ENCODE results near the gene ZC2HC1B. TPM values are rescaled to one million over a fixed set of nuclear protein-coding genes. Genes with fewer than 3 reads are reported as not detected.

The ZC2HC1B gene
- polyA plus RNA-seq, 1 donor = not detected

- peaks cover 3% of the 10 kb centered on the region for H3K4me1 ChIP-seq (ENCODE audit: control insufficient read depth, insufficient read depth, low read length)
- no peak overlapping the region for H3K27ac ChIP-seq (ENCODE audit: low read length)
- DNase-seq = no peak
- 90% methylated on average over 3 of the region's 6 CpGs for WGBS (ENCODE audit: insufficient coverage, low lambda C conversion rate)
- no peak overlapping the region for H3K4me3 ChIP-seq (ENCODE audit: low read length)
- H3K27me3 ChIP-seq (ENCODE audit: control insufficient read depth, insufficient read depth, low read length) = no peaks in the 10 kb centered on the region
- H3K9me3 ChIP-seq (ENCODE audit: control insufficient read depth, low read depth, low read length) = no peaks in the 10 kb centered on the region
- H3K36me3 ChIP-seq (ENCODE audit: control insufficient read depth, insufficient read depth, low read length) = peaks cover 16% of the 10 kb centered on the region
Measured at GRCh38 chr6:143970456-143971218, 106.4 kb downstream of the ZC2HC1B start.

GRCh38 chr6:143971482-143972205, 107.4 kb downstream of the ZC2HC1B start:
- Histone ChIP-seq H3K27me3 (ENCODE audit: control insufficient read depth, insufficient read depth, low read length) (no peaks in the 10 kb centered on the region), H3K9me3 (ENCODE audit: control insufficient read depth, low read depth, low read length) (no peaks in the 10 kb centered on the region), H3K27ac (ENCODE audit: low read length) (no peak overlapping the region), H3K36me3 (ENCODE audit: control insufficient read depth, insufficient read depth, low read length) (peaks cover 12% of the 10 kb centered on the region), H3K4me3 (ENCODE audit: low read length) (no peak overlapping the region), H3K4me1 (ENCODE audit: control insufficient read depth, insufficient read depth, low read length) (peaks cover 3% of the 10 kb centered on the region)
- no peak for DNase-seq
- 86% methylated on average over 2 of the region's 4 CpGs for WGBS (ENCODE audit: insufficient coverage, low lambda C conversion rate)

- no peak for DNase-seq
- no peak overlapping the region for H3K4me3 ChIP-seq (ENCODE audit: low read length)
Measured at GRCh38 chr6:143973097-143973966, 109.1 kb downstream of the ZC2HC1B start.

GRCh38 chr6:143974089-143974488, 109.8 kb downstream of the ZC2HC1B start:
- Histone ChIP-seq H3K4me3 (ENCODE audit: low read length) (no peak overlapping the region), H3K27ac (ENCODE audit: low read length) (no peak overlapping the region), H3K4me1 (ENCODE audit: control insufficient read depth, insufficient read depth, low read length) (peaks cover 3% of the 10 kb centered on the region), H3K9me3 (ENCODE audit: control insufficient read depth, low read depth, low read length) (no peaks in the 10 kb centered on the region), H3K27me3 (ENCODE audit: control insufficient read depth, insufficient read depth, low read length) (no peaks in the 10 kb centered on the region), H3K36me3 (ENCODE audit: control insufficient read depth, insufficient read depth, low read length) (no peaks in the 10 kb centered on the region)
- no peak for DNase-seq
- 100% methylated on average over 1 of the region's 8 CpGs for WGBS (ENCODE audit: insufficient coverage, low lambda C conversion rate)

More at GRCh38 chr6:143973097-143973966, 109.1 kb downstream of the ZC2HC1B start:
- Histone ChIP-seq H3K4me1 (ENCODE audit: control insufficient read depth, insufficient read depth, low read length) (peaks cover 3% of the 10 kb centered on the region), H3K27me3 (ENCODE audit: control insufficient read depth, insufficient read depth, low read length) (no peaks in the 10 kb centered on the region), H3K27ac (ENCODE audit: low read length) (no peak overlapping the region), H3K9me3 (ENCODE audit: control insufficient read depth, low read depth, low read length) (no peaks in the 10 kb centered on the region), H3K36me3 (ENCODE audit: control insufficient read depth, insufficient read depth, low read length) (peaks cover 6% of the 10 kb centered on the region)
- 50% methylated on average over 2 of the region's 13 CpGs for WGBS (ENCODE audit: insufficient coverage, low lambda C conversion rate)

GRCh38 chr6:143976806-143977349, 112.6 kb downstream of the ZC2HC1B start:
- DNase-seq = no peak
- Histone ChIP-seq H3K4me1 (ENCODE audit: control insufficient read depth, insufficient read depth, low read length) (peaks cover 3% of the 10 kb centered on the region), H3K9me3 (ENCODE audit: control insufficient read depth, low read depth, low read length) (peaks cover 3% of the 10 kb centered on the region), H3K36me3 (ENCODE audit: control insufficient read depth, insufficient read depth, low read length) (no peaks in the 10 kb centered on the region), H3K27ac (ENCODE audit: low read length) (no peak overlapping the region), H3K27me3 (ENCODE audit: control insufficient read depth, insufficient read depth, low read length) (no peaks in the 10 kb centered on the region), H3K4me3 (ENCODE audit: low read length) (no peak overlapping the region)
- 100% methylated on average over 1 of the region's 3 CpGs for WGBS (ENCODE audit: insufficient coverage, low lambda C conversion rate)

- WGBS (ENCODE audit: insufficient coverage, low lambda C conversion rate) = no CpG with 5 or more reads among the region's 1 CpG
- Histone ChIP-seq H3K27ac (ENCODE audit: low read length) (no peak overlapping the region), H3K36me3 (ENCODE audit: control insufficient read depth, insufficient read depth, low read length) (no peaks in the 10 kb centered on the region)
Measured at GRCh38 chr6:143980921-143981320, 116.6 kb downstream of the ZC2HC1B start.

GRCh38 chr6:143982968-143983367, 118.7 kb downstream of the ZC2HC1B start:
- DNase-seq = no peak
- peaks cover 3% of the 10 kb centered on the region for H3K9me3 ChIP-seq (ENCODE audit: control insufficient read depth, low read depth, low read length)
- WGBS (ENCODE audit: insufficient coverage, low lambda C conversion rate) = 90% methylated on average over 2 of the region's 2 CpGs
- no peaks in the 10 kb centered on the region for H3K36me3 ChIP-seq (ENCODE audit: control insufficient read depth, insufficient read depth, low read length)
- H3K27ac ChIP-seq (ENCODE audit: low read length) = no peak overlapping the region
- no peaks in the 10 kb centered on the region for H3K27me3 ChIP-seq (ENCODE audit: control insufficient read depth, insufficient read depth, low read length)
- no peak overlapping the region for H3K4me3 ChIP-seq (ENCODE audit: low read length)
- H3K4me1 ChIP-seq (ENCODE audit: control insufficient read depth, insufficient read depth, low read length) = peaks cover 7% of the 10 kb centered on the region

More at GRCh38 chr6:143980921-143981320, 116.6 kb downstream of the ZC2HC1B start:
- Histone ChIP-seq H3K4me3 (ENCODE audit: low read length) (no peak overlapping the region), H3K9me3 (ENCODE audit: control insufficient read depth, low read depth, low read length) (peaks cover 3% of the 10 kb centered on the region), H3K27me3 (ENCODE audit: control insufficient read depth, insufficient read depth, low read length) (no peaks in the 10 kb centered on the region), H3K4me1 (ENCODE audit: control insufficient read depth, insufficient read depth, low read length) (peaks cover 7% of the 10 kb centered on the region)
- DNase-seq = no peak

GRCh38 chr6:143984666-143985065, 120.4 kb downstream of the ZC2HC1B start:
- peak in 1 of 2 donors; percentile 63 for DNase-seq
- WGBS (ENCODE audit: insufficient coverage, low lambda C conversion rate) = 100% methylated on average over 1 of the region's 2 CpGs
- H3K9me3 ChIP-seq (ENCODE audit: control insufficient read depth, low read depth, low read length) = peaks cover 3% of the 10 kb centered on the region

GRCh38 chr6:143986463-143987065, 122.3 kb downstream of the ZC2HC1B start:
- Histone ChIP-seq H3K4me1 (ENCODE audit: control insufficient read depth, insufficient read depth, low read length) (peaks cover 7% of the 10 kb centered on the region), H3K27me3 (ENCODE audit: control insufficient read depth, insufficient read depth, low read length) (no peaks in the 10 kb centered on the region), H3K36me3 (ENCODE audit: control insufficient read depth, insufficient read depth, low read length) (no peaks in the 10 kb centered on the region), H3K27ac (ENCODE audit: low read length) (no peak overlapping the region), H3K4me3 (ENCODE audit: low read length) (no peak overlapping the region), H3K9me3 (ENCODE audit: control insufficient read depth, low read depth, low read length) (no peaks in the 10 kb centered on the region)
- WGBS (ENCODE audit: insufficient coverage, low lambda C conversion rate) = 100% methylated on average over 1 of the region's 5 CpGs
- no peak for DNase-seq

More at GRCh38 chr6:143984666-143985065, 120.4 kb downstream of the ZC2HC1B start:
- Histone ChIP-seq H3K4me3 (ENCODE audit: low read length) (no peak overlapping the region), H3K4me1 (ENCODE audit: control insufficient read depth, insufficient read depth, low read length) (peaks cover 7% of the 10 kb centered on the region), H3K27ac (ENCODE audit: low read length) (no peak overlapping the region), H3K27me3 (ENCODE audit: control insufficient read depth, insufficient read depth, low read length) (no peaks in the 10 kb centered on the region), H3K36me3 (ENCODE audit: control insufficient read depth, insufficient read depth, low read length) (no peaks in the 10 kb centered on the region)
